ENCODE measurements around the gene ADRA2B. TPM values are rescaled to one million over a fixed set of nuclear protein-coding genes. Genes with fewer than 3 reads are reported as not detected.

The ADRA2B gene
- total RNA-seq, 1 donor from 2014 or later: not detected

DNA sequence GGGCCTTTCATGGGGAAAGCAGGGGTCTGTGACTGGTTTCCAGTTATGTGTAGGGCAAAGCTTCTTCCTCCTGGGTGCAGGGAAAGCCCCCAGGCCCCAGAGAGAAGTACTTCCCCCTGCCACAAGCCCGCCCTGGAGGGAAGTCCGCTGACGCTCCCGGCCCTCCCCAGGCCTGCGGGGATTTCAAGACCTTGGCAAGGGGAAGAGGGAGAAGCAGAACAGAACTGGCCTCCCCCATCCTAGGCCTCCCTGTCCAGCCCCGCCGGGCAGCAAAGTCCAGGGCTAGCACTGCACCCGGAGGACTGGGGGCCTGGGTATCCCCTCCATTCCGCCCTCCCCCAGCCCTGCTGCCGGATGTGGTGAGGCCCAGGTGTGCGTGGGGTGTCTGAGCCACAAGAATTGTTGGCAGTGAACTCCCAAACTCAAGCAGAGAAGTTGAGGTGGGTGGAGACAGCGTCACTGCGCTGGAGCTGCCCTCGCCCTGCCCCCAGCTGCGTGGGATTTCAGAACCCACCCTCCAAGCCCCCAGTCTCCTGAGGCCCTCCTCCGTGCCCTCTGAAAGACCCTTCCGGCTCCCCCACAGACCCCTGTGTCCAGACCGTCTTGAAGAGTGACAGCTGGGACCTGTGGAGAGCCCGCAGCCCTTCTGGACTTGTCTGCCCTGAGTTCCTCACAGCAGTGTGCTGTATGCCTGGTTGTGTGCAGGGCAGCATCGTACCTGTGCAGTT lies 29.9 kb upstream of the ADRA2B start:
- peak; percentile 52 for DNase-seq (ENCODE audit: low read depth)
- FAIRE-seq: no peak
- TF ChIP-seq, protein P1, sequence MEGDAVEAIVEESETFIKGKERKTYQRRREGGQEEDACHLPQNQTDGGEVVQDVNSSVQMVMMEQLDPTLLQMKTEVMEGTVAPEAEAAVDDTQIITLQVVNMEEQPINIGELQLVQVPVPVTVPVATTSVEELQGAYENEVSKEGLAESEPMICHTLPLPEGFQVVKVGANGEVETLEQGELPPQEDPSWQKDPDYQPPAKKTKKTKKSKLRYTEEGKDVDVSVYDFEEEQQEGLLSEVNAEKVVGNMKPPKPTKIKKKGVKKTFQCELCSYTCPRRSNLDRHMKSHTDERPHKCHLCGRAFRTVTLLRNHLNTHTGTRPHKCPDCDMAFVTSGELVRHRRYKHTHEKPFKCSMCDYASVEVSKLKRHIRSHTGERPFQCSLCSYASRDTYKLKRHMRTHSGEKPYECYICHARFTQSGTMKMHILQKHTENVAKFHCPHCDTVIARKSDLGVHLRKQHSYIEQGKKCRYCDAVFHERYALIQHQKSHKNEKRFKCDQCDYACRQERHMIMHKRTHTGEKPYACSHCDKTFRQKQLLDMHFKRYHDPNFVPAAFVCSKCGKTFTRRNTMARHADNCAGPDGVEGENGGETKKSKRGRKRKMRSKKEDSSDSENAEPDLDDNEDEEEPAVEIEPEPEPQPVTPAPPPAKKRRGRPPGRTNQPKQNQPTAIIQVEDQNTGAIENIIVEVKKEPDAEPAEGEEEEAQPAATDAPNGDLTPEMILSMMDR (IDR thresholded peaks at IDR 0.05; ENCODE audit: insufficient read depth, low read length, severe bottlenecking): no peak
- peaks cover 8% of the 10 kb centered on the region for H3K36me3 ChIP-seq (ENCODE audit: control insufficient read depth, insufficient read depth, low read length)
- no peak overlapping the region for H3K4me3 ChIP-seq (ENCODE audit: low read depth, low read length)
- no peaks in the 10 kb centered on the region for H3K27me3 ChIP-seq (ENCODE audit: control insufficient read depth, insufficient read depth, low read length)

DNA sequence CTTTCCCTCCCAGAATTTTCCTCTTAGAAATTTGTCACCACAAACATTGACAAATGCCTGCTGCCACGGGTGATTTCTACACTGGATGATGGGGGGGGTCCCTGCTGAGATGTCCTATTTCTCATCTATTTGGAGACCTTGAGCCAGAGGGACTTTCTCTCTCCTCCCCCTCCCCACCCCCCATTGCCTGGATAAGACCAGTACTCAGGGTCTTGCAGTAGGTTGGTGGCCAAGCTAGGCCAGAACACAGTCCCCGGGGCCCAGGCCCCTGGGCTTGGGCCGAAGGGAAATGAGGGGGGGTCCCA lies 29.4 kb upstream of the ADRA2B start:
- no peaks in the 10 kb centered on the region for H3K27me3 ChIP-seq (ENCODE audit: control insufficient read depth, insufficient read depth, low read length)
- H3K4me3 ChIP-seq (ENCODE audit: low read depth, low read length): peak overlapping the region; percentile 53
- no peak for FAIRE-seq
- TF ChIP-seq, protein P1 (IDR thresholded peaks at IDR 0.05; ENCODE audit: insufficient read depth, low read length, severe bottlenecking): no peak
- H3K36me3 ChIP-seq (ENCODE audit: control insufficient read depth, insufficient read depth, low read length): peaks cover 8% of the 10 kb centered on the region
- no peak for DNase-seq (ENCODE audit: low read depth)

DNA sequence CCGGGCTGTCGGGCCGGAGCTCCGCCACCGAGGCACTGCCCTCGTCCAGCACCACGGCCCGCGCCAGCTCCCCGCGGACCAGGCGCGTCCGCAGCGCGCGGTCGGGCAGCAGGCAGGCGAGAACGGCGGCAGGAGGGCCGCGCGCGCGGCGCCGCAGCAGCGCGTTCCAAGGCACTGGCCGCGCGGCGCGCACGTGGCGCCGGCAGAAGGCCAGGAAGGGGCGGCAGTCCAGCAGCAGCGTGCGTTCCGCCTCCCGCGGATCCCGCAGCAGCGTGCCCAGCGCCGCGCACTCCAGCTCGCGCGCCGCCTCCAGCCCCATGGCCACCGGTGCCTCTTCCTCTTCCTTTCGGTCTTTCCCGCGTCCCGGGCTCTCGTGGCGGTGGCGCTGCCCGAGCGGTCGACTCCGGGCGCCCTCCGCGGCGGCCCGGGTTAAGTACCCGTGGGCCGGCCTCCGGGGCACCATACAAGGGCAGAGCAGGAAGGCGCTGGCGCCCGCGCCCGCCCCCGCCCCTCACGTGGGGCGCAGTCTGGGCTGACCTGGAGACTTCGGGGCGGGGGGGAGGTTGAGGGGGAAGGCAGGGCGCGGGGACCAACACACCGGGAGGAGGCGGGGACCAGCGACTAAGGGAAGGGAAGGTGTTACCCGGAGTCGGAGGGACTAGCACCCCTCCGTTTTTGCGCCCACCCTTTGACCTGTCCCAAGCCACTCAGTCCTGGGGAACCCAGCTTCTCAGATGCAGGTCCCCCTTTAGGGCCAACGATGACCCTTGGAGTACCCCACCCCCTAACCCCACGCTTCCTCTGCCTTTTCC lies 28.9 kb upstream of the ADRA2B start, which contains the start of gene DUSP2:
DUSP2 (minus strand) TSS at position 405 of the 812 bp plus-strand sequence; CDS start at position 319, 86 bp downstream.
- no peaks in the 10 kb centered on the region for H3K27me3 ChIP-seq (ENCODE audit: control insufficient read depth, insufficient read depth, low read length)
- FAIRE-seq (no peak), DNase-seq (ENCODE audit: low read depth) (peak; percentile 31)
- peak within 1 kb of the TSS; percentile 53 for H3K4me3 ChIP-seq (ENCODE audit: low read depth, low read length)
- H3K36me3 ChIP-seq (ENCODE audit: control insufficient read depth, insufficient read depth, low read length): peaks cover 8% of the 10 kb centered on the region
- TF ChIP-seq, protein P1 (IDR thresholded peaks at IDR 0.05; ENCODE audit: insufficient read depth, low read length, severe bottlenecking): no peak

DNA sequence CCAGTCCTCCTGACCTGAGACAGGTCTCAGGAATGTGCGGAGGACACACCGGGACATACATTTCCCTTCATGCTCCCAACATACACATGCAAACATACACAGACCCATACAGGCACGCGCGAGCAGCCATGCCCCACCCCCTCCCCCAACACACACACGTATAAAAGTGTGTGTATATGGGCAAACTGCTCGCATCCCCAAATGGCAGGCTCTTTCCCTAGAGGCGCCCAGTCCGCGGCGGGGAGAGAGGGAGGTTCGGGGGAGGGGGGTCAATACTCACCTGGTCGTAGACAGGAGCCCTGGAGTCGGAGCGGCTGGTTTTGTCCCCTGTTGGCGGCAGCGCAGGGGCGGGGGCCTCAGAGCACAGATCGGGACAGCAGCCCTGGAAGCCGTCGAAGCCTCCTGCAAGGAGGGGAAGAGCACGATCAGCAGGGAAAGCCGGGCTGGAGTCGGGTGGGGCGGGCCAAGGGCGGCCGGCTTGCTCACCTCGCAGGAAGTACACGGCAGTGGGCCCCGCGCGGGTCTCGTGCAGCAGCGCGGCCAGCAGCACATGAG lies 28.2 kb upstream of the ADRA2B start:
- TF ChIP-seq, protein P1 (IDR thresholded peaks at IDR 0.05; ENCODE audit: insufficient read depth, low read length, severe bottlenecking): no peak
- H3K27me3 ChIP-seq (ENCODE audit: control insufficient read depth, insufficient read depth, low read length): no peaks in the 10 kb centered on the region
- FAIRE-seq (no peak), DNase-seq (ENCODE audit: low read depth) (no peak)
- H3K36me3 ChIP-seq (ENCODE audit: control insufficient read depth, insufficient read depth, low read length): peaks cover 8% of the 10 kb centered on the region
- peak overlapping the region; percentile 53 for H3K4me3 ChIP-seq (ENCODE audit: low read depth, low read length)

DNA sequence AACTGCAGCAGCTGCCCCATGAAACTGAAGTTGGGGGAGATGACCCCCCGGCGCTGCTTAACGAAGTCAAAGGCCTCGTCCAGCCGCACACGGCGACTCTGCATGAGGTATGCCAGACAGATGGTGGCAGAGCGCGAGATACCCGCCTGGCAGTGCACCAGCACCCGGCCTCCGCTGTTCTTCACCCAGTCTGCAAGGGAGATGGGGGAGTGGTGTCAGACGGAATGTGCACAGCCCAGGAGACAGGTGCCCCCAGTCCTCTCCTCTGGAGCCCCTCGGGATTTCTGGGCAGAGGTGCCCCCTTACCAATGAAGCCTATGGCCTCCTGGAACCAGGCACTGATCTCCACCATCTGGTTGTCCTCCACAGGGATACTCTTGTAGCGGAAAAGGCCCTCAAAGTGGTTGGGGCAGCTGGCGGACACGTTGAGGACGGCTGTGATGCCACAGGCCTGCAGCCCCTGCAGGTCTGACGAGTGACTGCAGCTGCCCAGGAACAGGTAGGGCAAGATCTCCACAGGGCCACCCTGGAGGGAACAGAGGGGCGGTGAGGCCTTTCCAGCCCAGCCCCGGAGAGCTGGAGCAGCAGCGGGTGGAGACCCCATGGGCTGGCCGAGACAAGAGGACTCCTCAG lies 27.6 kb upstream of the ADRA2B start:
- FAIRE-seq: no peak
- H3K4me3 ChIP-seq (ENCODE audit: low read depth, low read length): peak overlapping the region; percentile 53
- H3K36me3 ChIP-seq (ENCODE audit: control insufficient read depth, insufficient read depth, low read length): peaks cover 8% of the 10 kb centered on the region
- no peaks in the 10 kb centered on the region for H3K27me3 ChIP-seq (ENCODE audit: control insufficient read depth, insufficient read depth, low read length)
- no peak for DNase-seq (ENCODE audit: low read depth)
- TF ChIP-seq, protein P1 (IDR thresholded peaks at IDR 0.05; ENCODE audit: insufficient read depth, low read length, severe bottlenecking): peak; percentile 51

Data from bronchial epithelial cell (primary cell).